GM12891 (cell line): ENCODE results near the gene BBS4.

ENCODE experiments used
- PAX5 ChIP-seq: IDR thresholded peaks from 2 replicates; pipeline ENCODE4 v1.6.1; 2011; ENCODE audit warnings: low read length, moderate library complexity, mild to moderate bottlenecking; ENCODE audit not compliant: insufficient read depth, severe bottlenecking
- POLR2A ChIP-seq: IDR thresholded peaks from 2 replicates; pipeline ENCODE4 v1.6.1; 2011; ENCODE audit warnings: low read depth, low read length, control low read depth
- POLR2AphosphoS5 ChIP-seq: IDR thresholded peaks from 2 replicates; pipeline ENCODE4 v1.6.1; 2011; ENCODE audit warnings: low read depth, low read length, control low read depth
- POU2F2 ChIP-seq: IDR thresholded peaks from 2 replicates; pipeline ENCODE4 v1.6.1; 2011; ENCODE audit warnings: low read depth, mild to moderate bottlenecking, control low read depth, low read length, moderate library complexity
- SPI1 ChIP-seq: IDR thresholded peaks from 2 replicates; pipeline ENCODE4 v1.6.1; 2011; ENCODE audit warnings: low read depth, low read length, control low read depth
- TAF1 ChIP-seq: IDR thresholded peaks from 2 replicates; pipeline ENCODE4 v1.6.1; 2011; ENCODE audit warnings: low read depth, low read length, control low read depth

DNA sequence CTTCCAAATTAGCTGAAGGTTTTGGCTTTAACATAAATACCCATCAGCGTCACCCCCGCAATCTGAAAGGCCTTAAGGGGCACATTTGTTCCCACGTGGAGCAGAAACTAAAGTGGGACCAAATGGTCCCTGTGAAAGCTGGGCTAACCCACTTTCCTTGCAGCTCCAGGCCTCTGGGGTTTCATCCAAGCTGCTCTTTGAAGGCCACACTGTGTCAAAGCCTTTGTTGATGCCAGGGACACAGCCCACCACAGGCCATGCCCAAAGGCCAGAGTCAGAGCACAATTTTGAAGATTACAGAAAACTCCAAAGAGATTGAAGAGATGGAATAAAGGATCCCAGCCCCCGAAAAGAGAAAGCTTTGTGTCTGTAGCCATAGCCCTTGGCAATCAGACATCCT, 100.2 kb downstream of the BBS4 start:
- TF ChIP-seq POLR2A: no peak
- TF ChIP-seq TAF1: no peak
- TF ChIP-seq POLR2AphosphoS5: no peak
- no peak for TF ChIP-seq POU2F2
- no peak for TF ChIP-seq SPI1
- TF ChIP-seq PAX5: no peak
